ENCODE results near the gene RUFY3.
"Not testable (repeated sequence)": the region's sequence is repeated elsewhere in the genome, so short reads cannot be mapped to it uniquely, and the experiment has no call there.

The RUFY3 gene

DNA sequence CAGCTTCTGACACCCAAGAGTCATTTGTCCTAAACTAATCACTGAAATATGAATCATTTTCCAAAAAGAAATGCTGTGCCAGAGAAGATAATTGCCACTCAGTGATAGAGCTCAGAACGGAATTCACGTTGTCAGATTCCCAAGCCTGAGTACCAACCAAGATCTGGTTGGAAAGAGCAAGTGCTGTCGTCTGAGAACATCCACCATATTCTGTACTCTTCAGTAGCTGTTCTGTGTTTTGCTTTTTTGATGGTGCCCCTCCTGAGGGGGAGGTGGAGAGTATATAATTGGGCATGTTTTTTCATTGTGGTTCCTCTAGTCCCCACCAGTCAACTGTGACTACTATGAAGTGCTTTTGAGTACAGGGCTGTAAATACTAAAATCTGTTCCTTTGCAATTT lies 13.2 kb downstream of the RUFY3 start:
- DNase-seq (ENCODE audit: low read depth in 4 of 4, low spot score in 1 of 4) = no peak

DNA sequence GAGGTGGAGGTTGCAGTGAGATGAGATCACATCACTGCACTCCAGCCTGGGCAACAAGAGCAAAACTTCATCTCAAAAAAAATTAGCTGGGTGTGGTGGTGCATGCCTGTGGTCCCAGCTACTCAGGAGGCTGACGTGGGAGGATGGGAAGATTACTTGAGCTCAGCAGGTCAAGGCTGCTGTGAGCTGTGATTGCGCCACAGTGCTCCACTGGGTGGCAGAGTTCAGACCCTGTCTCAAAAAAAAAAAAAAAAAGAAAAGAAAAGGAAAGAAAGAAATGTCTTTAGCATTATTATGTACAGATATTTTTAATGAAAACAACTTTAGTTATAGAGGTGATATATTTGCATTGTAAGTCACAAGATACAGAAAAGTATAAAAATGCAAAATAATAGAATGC lies 14.2 kb downstream of the RUFY3 start:
- peak in 1 of 4 experiments; percentile 3 for DNase-seq (ENCODE audit: low read depth in 4 of 4, low spot score in 1 of 4)

DNA sequence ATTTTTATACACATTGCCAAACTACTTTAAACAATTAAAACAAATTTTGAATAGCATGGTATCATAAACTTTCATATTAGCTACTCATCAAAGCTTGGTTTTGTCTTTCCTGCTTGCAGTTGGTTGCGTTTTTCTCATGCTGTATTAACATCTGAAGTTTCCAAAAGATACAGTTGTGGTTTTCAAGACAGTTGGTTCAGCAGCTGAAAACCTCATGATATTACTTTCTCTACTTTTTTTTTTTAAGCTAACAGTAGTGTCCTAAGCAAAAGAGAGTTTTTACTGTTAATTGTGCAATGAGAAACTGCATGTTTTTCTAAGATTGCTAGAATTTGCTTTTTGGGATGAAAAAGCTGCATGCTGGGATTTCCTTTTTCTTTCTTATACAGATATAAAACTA lies 15.2 kb downstream of the RUFY3 start:
- DNase-seq (ENCODE audit: low read depth in 4 of 4, low spot score in 1 of 4) = no peak

DNA sequence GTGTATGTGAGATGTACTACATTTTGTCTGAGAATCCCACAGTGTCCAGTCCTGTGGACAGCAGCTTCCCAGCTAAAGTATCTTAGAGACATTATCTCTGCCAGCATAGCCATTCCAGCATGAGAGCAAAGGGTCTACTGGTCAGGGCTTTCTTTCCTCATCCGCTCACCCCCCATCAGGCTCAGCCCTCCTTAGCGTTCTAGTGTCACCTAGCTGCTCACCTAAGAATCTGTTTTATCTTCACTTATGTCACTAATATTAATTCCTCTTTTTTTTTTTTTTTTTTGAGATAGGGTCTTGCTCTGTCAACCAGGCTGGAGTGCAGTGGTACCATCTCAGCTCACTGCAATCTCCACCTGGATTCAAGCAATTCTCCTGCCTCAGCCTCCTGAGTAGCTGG lies 15.6 kb downstream of the RUFY3 start:
- DNase-seq (ENCODE audit: low read depth in 4 of 4, low spot score in 1 of 4) = no peak

DNA sequence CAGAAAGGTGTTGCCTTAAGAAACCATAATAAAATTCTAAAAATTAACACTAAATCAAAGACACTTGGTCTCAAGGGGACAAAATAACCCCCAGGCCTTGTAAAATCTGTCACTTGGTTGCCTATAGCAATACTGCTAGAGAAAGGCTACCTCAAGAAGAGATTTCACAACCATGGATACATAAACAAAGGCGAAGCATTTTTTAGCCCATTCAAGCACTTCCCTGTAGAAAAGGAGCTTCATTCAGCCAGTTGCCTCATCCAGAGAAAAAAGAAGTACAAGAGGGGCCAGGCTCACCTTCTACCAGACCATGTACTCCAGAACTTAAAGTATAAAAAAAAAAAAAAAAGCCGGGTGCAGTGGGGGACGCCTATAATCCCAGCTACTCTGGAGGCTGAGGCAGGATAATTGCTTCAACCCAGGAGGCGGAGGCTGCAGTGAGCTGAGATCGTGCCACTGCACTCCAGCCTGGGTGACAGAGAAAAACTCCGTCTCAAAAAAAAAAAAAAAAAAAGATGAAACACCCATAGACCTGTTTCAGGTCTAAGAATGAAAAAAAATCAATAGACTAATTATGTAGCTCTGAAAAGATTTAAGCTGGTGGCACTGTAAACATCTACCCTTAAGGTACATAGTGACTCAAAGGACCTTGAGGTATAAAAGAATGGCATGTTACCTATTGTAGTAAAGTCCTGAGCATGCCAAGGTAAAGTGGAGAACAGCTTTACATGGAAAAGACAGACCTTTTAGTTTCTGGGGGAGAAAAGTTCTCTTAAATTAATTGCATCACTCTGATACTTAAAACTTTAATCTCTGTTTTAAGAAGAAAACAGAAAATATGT lies 18.0 kb downstream of the RUFY3 start:
- DNase-seq (ENCODE audit: low read depth in 4 of 4, low spot score in 1 of 4) = no peak

DNA sequence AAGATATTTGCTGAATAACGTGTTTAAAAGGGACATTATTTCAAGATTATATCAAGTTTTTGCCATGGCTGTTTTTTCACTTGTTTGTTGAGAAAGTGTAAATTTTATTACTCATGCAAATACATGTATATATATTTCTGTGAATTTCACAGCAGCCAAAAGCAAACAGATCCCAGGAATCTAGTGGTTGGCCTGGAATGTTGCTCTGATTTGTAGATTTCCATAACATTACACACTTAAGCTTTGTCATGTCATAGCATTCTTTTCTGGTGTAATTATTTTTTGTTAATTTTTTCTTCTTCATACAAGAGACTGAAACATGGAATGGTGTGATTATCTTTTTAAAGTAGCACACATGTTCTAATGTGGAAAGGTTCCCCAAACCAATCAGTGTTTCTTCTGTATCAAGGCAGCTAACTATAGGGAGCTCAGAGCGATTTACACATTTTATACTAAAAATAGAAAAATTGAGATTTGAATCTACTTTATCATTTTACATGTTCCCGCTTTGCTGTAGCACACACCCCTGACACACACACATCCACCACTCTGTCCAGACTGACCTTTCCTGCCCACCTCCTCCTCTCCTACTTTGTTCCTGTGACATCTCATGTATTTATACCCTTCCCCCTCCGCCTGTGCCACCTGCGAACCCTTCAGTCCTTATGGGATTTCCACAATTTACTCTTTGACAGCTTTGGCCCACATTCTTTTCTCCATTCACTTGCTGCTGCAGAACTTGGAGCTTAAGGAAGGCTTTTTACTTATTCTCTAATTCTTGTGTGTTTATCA lies 20.3 kb downstream of the RUFY3 start:
- DNase-seq (ENCODE audit: low read depth in 4 of 4, low spot score in 1 of 4) = no peak

DNA sequence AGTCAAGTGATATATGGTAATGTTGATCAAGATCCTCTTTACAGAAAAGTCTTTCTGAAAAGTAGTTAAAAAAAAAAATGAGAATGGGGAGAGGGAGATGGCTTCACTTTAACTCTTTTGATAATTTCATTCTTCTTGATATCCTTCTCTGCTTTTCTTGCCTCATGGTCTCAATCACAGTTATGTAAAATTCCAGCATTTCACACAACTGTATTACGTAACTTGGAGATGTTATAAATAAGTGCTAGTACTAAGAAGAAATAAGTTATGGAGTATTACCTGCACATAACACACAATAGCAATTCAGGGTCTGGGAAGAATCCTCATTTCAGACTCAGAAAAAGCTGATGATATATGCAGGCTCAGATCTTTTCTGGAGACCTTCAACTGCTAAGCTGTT lies 22.0 kb downstream of the RUFY3 start:
- DNase-seq (ENCODE audit: low read depth in 4 of 4, low spot score in 1 of 4) = no peak

DNA sequence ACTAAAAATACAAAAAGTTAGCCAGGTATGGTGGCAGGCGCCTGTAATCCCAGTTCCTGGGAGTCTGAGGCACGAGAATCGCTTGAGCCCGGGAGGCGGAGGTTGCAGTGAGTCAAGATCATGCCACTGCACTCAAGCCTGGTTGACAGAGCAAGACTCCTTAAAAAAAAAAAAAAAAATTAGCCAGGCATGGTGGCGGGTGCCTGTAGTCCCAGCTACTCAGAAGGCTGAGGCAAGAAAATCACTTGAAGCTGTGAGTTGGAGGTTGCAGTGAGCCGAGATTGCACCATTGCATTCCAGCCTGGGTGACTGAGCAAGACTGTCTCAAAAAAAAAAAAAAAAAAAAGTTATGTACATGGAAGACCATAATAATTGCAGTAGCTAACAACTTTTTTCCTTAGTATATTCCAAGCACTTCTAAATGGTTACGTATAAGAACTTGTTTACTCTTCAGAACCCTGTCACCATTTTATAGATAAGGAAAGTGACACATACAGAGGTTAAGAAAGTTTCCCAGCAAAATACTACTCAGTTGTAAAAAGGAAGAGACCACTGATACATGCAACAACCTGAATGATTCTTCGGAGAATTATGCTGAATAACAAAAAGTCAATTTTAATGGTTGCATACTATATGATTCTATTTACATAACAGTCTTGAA lies 24.5 kb downstream of the RUFY3 start:
- no peak for DNase-seq (ENCODE audit: low read depth in 4 of 4, low spot score in 1 of 4)

DNA sequence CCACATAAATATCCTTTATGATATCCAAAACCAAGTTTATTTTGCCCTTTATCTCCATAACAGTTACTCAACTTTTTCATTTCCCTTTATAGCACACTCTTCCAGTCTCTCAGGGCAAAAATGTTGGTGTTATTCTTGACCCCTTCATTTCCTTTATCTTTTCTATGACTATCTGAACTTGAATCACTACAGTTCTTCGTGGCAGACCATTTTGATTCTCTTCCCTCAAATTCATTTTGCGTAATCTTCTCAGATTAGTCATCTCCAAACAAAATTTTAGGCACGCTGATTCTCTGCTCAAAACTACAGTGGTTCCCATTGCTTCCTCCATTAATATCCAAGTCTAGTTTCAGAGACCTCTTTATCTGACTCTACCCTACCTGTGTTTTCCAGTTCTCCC lies 26.1 kb downstream of the RUFY3 start:
- DNase-seq (ENCODE audit: low read depth in 4 of 4, low spot score in 1 of 4) = no peak

DNA sequence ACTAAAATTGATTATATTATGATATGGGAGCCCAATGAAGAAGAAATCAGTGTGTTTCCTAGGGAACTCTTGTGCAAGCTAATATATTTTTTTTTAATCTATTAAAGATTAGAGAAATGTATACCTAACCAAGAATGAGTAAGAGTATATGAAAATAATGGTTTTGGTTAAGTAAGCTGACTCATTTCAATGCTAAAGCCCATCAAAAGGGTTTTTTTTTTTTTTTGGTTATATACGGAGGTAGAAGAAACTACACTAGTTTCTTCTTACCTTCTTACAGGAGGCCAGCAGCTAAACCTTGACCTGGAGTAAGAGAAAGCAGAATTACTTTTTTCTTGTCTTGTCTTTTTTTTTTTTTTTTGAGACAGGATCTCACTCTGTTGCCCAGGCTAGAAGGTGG lies 27.5 kb downstream of the RUFY3 start:
- DNase-seq (ENCODE audit: low read depth in 4 of 4, low spot score in 1 of 4) = no peak

DNA sequence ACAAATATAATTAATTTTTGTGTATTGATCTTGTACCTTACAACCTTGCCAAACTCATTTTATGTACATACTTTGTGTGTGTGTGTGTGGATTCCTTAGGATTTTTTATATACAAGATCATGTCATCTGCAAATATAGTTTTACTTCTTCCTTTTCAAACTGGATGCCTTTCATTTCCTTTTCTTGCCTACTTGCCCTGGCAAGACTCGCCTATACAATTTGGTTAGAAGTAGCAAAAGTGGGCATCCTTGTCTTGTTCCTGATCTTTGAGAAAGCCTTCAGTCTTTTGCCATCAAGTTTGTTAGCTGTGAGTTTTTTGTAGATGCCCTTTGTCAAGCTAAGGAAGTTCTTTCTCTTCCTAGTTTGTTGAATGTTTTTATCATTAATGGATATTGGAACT lies 30.5 kb downstream of the RUFY3 start:
- no peak for DNase-seq (ENCODE audit: low read depth in 4 of 4, low spot score in 1 of 4)

DNA sequence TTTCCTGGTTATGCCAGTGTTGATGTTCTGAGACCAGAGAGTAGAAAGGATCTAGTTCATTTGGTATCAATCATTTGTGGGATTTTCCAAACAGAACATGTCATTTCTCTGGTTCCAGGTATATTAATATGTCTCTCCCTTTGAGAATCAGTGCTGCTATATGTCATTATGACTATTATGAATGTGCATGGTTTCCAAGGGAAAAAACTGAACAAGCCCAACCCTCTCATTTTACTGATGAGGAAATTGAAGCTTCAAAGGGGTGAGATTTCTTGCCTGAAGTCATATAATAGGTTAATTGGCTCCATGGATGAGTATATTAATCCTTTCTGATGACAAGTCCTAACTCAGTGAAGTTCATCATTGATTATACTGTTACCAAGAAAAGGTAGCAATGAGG lies 31.9 kb downstream of the RUFY3 start:
- no peak for DNase-seq (ENCODE audit: low read depth in 4 of 4, low spot score in 1 of 4)

DNA sequence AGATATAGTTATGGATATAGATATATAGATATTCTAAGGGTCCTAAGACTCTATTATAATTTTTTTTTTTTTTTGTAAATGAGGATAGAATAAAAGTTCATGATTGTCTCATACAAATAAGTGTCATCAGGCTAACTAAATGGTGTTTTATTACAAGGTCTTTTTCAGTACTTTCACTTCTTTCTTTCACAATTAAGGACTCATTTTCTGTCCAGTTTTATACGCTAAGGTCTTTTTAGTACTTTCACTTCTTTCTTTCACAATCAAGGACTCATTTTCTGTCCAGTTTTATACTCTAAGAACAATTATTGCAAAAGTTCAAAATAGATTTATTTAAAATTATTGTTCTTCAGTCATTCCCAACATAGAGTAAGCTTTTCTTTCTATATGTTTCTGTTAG lies 32.7 kb downstream of the RUFY3 start:
- DNase-seq (ENCODE audit: low read depth in 4 of 4, low spot score in 1 of 4) = no peak

DNA sequence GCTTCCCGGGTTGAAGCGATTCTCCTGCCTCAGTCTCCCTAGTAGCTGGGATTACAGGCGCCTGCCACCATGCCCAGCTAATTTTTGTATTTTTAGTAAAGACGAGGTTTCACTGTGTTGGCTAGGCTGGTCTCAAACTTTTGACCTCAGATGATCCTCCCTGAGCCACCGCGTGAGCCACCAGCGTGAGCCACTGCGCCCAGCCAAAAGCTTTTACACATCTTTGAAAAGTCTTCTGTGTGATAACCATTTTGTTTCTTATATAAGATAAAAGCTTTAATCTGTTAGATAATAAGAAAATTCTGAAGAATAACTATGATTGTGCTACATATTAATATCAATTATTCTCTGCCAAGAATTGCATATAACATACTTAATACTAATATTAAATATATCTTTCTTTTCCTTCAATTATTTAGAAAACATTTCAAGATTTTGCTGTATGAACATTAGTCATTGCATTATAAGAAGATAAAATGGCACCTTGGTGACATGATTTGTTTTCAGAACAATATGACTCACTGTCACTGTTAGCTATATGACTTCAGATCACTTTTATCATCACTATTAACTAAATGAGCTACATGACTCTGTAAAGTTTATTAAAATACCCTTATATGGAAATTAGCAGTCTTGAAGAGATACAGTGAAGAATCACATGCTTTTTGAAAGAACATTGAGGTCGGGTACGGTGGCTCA lies 33.4 kb downstream of the RUFY3 start:
- no peak for DNase-seq (ENCODE audit: low read depth in 4 of 4, low spot score in 1 of 4)

DNA sequence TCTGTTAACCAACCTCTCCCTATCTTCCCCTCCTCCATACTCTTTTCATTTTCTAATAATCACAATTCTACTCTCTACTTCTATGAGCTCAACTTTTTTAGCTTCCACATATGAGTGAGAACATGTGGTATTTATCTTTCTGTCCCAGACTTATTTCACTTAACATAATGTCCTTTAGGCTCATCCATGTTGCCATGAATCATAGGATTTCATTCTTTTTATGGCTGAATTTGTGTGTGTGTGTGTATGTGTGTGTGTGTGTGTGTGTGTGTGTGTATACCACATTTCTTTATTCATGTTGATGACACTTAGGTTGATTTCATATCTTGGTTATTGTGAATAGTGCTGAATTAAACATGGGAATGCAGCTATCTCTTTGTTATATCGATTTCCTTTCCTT lies 37.4 kb downstream of the RUFY3 start:
- DNase-seq (ENCODE audit: low read depth in 4 of 4, low spot score in 1 of 4) = no peak

DNA sequence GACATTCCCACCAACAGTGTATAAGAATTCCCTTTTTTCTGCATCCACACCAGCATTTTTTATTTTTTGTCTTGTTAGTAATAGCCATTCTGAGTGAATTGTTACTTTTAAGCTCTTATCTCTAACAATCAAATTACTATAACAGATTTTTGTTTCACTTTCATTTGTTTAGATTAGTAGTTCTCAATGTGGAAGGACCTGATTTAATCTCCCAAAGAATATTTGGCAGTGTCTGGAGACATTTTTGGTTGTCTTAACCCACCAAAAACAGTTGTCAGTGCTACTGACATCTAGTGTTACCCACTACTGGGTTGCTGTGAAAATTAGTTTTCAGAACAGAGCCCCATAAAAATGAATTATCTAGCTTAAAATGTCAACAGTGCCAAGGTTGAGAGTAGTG lies 37.9 kb downstream of the RUFY3 start:
- no peak for DNase-seq (ENCODE audit: low read depth in 4 of 4, low spot score in 1 of 4)

DNA sequence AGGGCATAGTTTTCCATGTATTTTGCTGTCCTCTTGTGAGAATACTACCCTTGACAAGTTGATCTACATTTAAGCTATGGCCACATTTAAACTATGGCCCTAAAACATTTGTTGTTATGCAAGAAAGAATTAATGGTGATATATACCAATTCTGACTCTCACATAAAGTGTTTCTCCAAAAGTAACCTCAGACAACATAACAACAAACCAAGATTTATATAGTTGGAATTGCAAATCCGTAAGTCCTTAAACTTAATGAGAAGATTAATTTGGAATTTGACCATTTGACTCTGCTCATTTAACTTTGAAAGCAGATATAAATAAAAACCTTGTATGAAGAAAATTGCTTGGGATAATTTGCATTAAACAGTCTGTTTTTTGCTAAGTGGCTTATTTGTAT lies 38.9 kb downstream of the RUFY3 start:
- DNase-seq (ENCODE audit: low read depth in 4 of 4, low spot score in 1 of 4) = no peak

DNA sequence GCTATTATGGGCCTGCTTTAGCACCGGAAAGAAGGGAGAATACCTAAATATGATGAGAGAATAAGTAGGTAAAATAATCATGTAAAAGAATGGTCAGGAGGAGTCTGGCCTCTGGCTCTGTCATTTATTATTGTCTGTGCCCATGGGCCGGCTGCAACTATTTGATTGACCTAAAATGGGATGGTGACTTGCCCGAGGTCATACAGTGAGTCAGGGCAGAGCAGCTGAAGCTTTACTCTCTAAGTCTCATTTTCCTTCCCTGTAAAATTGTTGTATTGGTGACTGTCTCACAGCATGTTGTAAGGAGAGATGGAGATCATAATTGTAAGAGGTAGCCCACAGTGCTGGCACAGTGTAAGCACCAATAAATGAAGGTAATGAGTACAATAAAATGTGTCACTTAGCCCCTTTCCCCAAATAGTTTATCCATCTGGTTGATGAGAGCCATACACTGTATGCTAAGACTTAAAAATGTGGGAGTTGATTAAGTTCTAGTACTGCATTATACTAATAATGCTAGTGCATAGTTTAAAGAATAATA lies 39.6 kb downstream of the RUFY3 start:
- no peak for DNase-seq (ENCODE audit: low read depth in 4 of 4, low spot score in 1 of 4)

DNA sequence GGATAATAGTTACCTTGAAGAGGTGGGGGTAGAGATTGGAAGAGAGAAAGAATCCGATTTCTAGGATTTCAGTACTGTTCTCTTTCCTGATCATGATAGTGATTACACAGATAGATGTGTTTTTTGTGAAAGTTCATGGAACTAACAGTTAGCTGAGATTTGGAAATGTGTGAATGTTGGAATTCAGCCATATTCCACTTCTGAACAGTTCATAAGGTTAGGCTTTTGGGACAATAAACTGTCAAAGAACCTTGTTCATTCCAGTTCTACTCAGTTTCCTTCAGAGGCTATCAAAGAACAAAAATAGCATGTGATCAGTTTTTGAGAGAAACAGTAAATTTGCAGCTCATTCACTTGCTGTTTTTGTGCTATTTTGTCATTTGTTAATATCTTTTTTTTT lies 43.6 kb downstream of the RUFY3 start:
- no peak for DNase-seq (ENCODE audit: low read depth in 4 of 4, low spot score in 1 of 4)

DNA sequence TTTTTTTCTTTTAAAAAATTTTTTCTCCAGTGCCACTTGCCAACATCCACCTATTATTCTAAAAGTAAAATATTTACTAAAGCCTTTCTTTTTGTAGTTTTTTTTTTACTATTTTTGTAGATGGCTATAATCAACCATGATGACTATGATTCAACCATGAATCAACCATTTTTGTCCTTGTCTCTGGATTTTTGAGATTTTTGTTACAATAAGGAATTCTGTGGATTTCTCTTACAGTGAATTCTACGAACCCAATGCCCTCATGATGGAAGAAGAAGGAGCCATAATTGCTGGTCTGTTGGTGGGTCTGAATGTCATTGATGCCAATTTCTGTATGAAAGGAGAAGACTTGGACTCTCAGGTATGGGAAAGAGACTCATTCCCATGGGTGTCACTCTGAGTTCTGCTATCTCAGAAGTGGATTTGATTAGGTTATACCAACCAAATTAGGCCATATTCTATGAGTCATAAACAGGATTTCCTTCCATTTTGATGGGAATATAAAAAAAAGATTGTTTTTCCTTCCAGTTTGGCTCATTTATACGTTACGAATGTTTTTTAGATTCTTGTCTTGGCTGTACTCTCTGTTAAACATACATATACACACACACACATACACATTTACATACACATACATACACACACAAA lies 46.7 kb downstream of the RUFY3 start:
- DNase-seq (ENCODE audit: low read depth in 4 of 4, low spot score in 1 of 4) = no peak

DNA sequence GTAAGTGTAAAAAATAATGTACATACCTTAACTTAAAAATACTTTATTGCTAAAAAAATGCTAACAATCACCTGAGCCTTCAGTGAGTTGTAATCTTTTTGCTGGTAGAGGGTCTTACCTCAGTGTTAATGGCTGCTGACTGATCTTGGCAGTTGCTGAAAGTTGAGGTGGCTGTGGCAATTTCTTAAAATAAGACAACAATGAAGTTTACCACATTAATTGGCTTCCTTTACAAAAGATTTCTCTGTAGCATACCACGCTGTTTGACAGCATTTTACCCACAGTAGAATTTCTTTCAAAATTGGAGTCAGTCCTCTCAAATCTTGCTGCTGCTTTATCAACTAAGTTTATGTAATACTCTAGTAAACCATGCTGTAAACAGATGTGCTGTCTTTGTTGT lies 47.6 kb downstream of the RUFY3 start:
- not testable (repeated sequence) for DNase-seq (ENCODE audit: low read depth in 4 of 4, low spot score in 1 of 4)

Measured in stimulated activated CD4-positive, alpha-beta T cell treated with anti-CD3 and anti-CD28 coated beads, Interleukin-1b, Interleukin-23, amount 100 ng/mL, for 24 hours (primary cell).